Activated CD4-positive, alpha-beta T cell treated with anti-CD3 and anti-CD28 coated beads for 1 hour (primary cell): ENCODE results near the gene PI4KB.

Experiments used
- DNase-seq: peaks from one replicate; pipeline ENCODE4 v3.0.0-alpha.2; 2020

Gene PI4KB

GRCh38 chr1:151311011-151311410 lies 16.2 kb downstream of the PI4KB start:
- DNase-seq: no peak

- no peak for DNase-seq
Observed at GRCh38 chr1:151309811-151310323, 17.3 kb downstream of the PI4KB start.

GRCh38 chr1:151294742-151295462 lies 32.3 kb downstream of the PI4KB start:
- DNase-seq: no peak

GRCh38 chr1:151293093-151293492 lies 34.1 kb downstream of the PI4KB start:
- DNase-seq: no peak

GRCh38 chr1:151292207-151293030 lies 34.8 kb downstream of the PI4KB start:
- DNase-seq: no peak

GRCh38 chr1:151290709-151291303 lies 36.4 kb downstream of the PI4KB start:
- no peak for DNase-seq

GRCh38 chr1:151289991-151290708 lies 37.1 kb downstream of the PI4KB start:
- DNase-seq: no peak

GRCh38 chr1:151289080-151289935 lies 37.9 kb downstream of the PI4KB start:
- DNase-seq: no peak

GRCh38 chr1:151288502-151288901 lies 38.7 kb downstream of the PI4KB start:
- DNase-seq: no peak

- DNase-seq: no peak
Observed at GRCh38 chr1:151287767-151288500, 39.3 kb downstream of the PI4KB start.

GRCh38 chr1:151287341-151287699 lies 39.9 kb downstream of the PI4KB start:
- no peak for DNase-seq

GRCh38 chr1:151286619-151287340 lies 40.4 kb downstream of the PI4KB start:
- DNase-seq: no peak

- no peak for DNase-seq
Observed at GRCh38 chr1:151284013-151284577, 43.1 kb downstream of the PI4KB start.

GRCh38 chr1:151282883-151283725 lies 44.1 kb downstream of the PI4KB start:
- no peak for DNase-seq

- DNase-seq: peak; percentile 96
Observed at GRCh38 chr1:151281969-151282882, 45.0 kb downstream of the PI4KB start, which contains the start of gene ZNF687. Gene ZNF687, plus strand, starts transcription at chr1:151282299. Its CDS starts 3,993 bp downstream, at chr1:151286292.

- peak; percentile 93 for DNase-seq
Observed at GRCh38 chr1:151281225-151281968, 45.8 kb downstream of the PI4KB start.

- no peak for DNase-seq
Observed at GRCh38 chr1:151277249-151277648, 50.0 kb downstream of the PI4KB start.
